ENCODE results near the gene ANXA6. TPM values are rescaled to one million over a fixed set of nuclear protein-coding genes. Genes with fewer than 3 reads are reported as not detected.

ANXA6 gene
- total RNA-seq, 1 experiment from 2014 or later: 51.9 TPM

DNA sequence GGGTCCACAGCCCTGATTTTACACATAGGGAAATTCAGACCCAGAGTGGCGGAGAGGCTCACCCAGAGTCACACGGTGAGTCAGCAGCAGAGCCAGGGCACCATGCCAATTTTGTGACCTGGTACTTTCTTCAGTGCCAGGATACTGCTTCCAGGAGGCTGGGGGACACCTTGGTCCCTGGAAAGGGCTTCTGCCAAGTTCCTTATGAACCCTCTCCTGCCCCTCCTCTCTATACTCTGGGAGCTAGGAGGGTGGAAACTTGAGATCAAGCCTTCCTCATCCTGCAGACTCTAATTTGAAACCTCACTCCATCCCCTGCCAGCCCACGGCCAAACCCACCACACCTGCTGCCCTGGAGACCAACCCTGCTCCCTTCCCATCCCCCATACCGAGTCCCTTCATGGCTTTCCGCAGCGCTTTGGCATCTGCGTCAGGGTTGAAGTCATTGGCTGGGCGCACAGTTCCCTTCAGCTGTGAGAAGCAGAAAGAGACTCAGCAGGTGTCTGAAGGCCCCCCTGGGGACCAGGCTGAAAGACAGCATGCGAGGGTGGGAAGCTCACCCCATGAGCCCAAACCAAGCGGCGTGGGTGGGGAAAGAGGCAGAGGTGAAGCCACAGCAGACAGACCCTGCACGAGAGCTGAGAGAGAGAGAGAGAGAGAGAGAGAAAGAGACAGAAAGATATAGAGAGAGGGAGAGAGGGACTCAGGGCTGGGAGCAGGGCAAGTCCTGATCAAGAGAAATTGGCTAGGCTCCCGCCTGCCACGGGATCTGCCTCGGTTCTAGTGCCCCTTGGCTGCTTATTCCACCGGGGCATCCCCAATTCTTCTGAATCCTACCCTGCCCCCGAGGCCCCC is 33.5 kb downstream of the ANXA6 start:
- BruUV-seq (replicated peaks): no TSS peak
- Mint-ChIP-seq H3K9me3 (ENCODE audit: unreplicated experiment) (no peaks in the 10 kb centered on the region), H3K4me1 (ENCODE audit: low read depth, unreplicated experiment) (peaks cover 7% of the 10 kb centered on the region), H3K4me3 (ENCODE audit: unreplicated experiment) (no peak overlapping the region), H3K27ac (ENCODE audit: unreplicated experiment) (no peak overlapping the region), H3K36me3 (ENCODE audit: insufficient read depth, unreplicated experiment) (no peaks in the 10 kb centered on the region), H3K27me3 (ENCODE audit: insufficient read depth, unreplicated experiment) (no peaks in the 10 kb centered on the region)
- TF ChIP-seq, protein P1, sequence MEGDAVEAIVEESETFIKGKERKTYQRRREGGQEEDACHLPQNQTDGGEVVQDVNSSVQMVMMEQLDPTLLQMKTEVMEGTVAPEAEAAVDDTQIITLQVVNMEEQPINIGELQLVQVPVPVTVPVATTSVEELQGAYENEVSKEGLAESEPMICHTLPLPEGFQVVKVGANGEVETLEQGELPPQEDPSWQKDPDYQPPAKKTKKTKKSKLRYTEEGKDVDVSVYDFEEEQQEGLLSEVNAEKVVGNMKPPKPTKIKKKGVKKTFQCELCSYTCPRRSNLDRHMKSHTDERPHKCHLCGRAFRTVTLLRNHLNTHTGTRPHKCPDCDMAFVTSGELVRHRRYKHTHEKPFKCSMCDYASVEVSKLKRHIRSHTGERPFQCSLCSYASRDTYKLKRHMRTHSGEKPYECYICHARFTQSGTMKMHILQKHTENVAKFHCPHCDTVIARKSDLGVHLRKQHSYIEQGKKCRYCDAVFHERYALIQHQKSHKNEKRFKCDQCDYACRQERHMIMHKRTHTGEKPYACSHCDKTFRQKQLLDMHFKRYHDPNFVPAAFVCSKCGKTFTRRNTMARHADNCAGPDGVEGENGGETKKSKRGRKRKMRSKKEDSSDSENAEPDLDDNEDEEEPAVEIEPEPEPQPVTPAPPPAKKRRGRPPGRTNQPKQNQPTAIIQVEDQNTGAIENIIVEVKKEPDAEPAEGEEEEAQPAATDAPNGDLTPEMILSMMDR (IDR thresholded peaks at IDR 0.05; ENCODE audit: insufficient read depth in 1 of 2, low read depth in 1 of 2, low read length in 1 of 2, severe bottlenecking in 1 of 2, unreplicated experiment in 1 of 2): no peak
- no peaks in the 10 kb centered on the region for H3K36me3 ChIP-seq (ENCODE audit: control insufficient read depth, insufficient read depth, low read length)
- no peaks in the 10 kb centered on the region for H3K9me3 ChIP-seq
- H3K4me3 ChIP-seq (ENCODE audit: low read depth, low read length): no peak overlapping the region
- ChIA-PET POLR2A (no interaction called here), CTCF (no interaction called here)
- peaks cover 5% of the 10 kb centered on the region; the same call in 1 of the 2 replicates for H3K4me1 ChIP-seq
- H3K27me3 ChIP-seq (replicated peaks; ENCODE audit: control insufficient read depth, insufficient read depth, low read length): no peaks in the 10 kb centered on the region
- DNase-seq: no peak
- intact Hi-C loops (cut with micrococcal nuclease; ENCODE audit: unreplicated experiment): no loop called here

- H3K27me3 Mint-ChIP-seq (ENCODE audit: insufficient read depth, unreplicated experiment): no peaks in the 10 kb centered on the region
- H3K36me3 Mint-ChIP-seq (ENCODE audit: insufficient read depth, unreplicated experiment): no peaks in the 10 kb centered on the region
- Histone ChIP-seq H3K4me1 (peaks cover 5% of the 10 kb centered on the region; the same call in 1 of the 2 replicates), H3K4me3 (ENCODE audit: low read depth, low read length) (no peak overlapping the region), H3K36me3 (ENCODE audit: control insufficient read depth, insufficient read depth, low read length) (no peaks in the 10 kb centered on the region), H3K27me3 (replicated peaks; ENCODE audit: control insufficient read depth, insufficient read depth, low read length) (no peaks in the 10 kb centered on the region), H3K9me3 (no peaks in the 10 kb centered on the region)
- intact Hi-C loops (cut with micrococcal nuclease; ENCODE audit: unreplicated experiment): no loop called here
- no TSS peak for BruUV-seq (replicated peaks)
- no peak overlapping the region for H3K27ac Mint-ChIP-seq (ENCODE audit: unreplicated experiment)
- TF ChIP-seq, protein P1 (IDR thresholded peaks at IDR 0.05; ENCODE audit: insufficient read depth in 1 of 2, low read depth in 1 of 2, low read length in 1 of 2, severe bottlenecking in 1 of 2, unreplicated experiment in 1 of 2): no peak
- ChIA-PET POLR2A (no interaction called here), CTCF (no interaction called here)
- no peak for DNase-seq
- H3K4me1 Mint-ChIP-seq (ENCODE audit: low read depth, unreplicated experiment): peaks cover 7% of the 10 kb centered on the region
- H3K4me3 Mint-ChIP-seq (ENCODE audit: unreplicated experiment): no peak overlapping the region
- no peaks in the 10 kb centered on the region for H3K9me3 Mint-ChIP-seq (ENCODE audit: unreplicated experiment)
Observed at GRCh38 chr5:151122828-151123227, 34.8 kb downstream of the ANXA6 start.

- Mint-ChIP-seq H3K9me3 (ENCODE audit: unreplicated experiment) (no peaks in the 10 kb centered on the region), H3K4me3 (ENCODE audit: unreplicated experiment) (no peak overlapping the region), H3K4me1 (ENCODE audit: low read depth, unreplicated experiment) (peaks cover 7% of the 10 kb centered on the region), H3K27me3 (ENCODE audit: insufficient read depth, unreplicated experiment) (no peaks in the 10 kb centered on the region), H3K36me3 (ENCODE audit: insufficient read depth, unreplicated experiment) (no peaks in the 10 kb centered on the region), H3K27ac (ENCODE audit: unreplicated experiment) (no peak overlapping the region)
- H3K4me3 ChIP-seq (ENCODE audit: low read depth, low read length): no peak overlapping the region
- no TSS peak for BruUV-seq (replicated peaks)
- CTCF ChIA-PET: no interaction called here
- H3K4me1 ChIP-seq: peaks cover 4% of the 10 kb centered on the region; the same call in 1 of the 2 replicates
- no peaks in the 10 kb centered on the region for H3K27me3 ChIP-seq (replicated peaks; ENCODE audit: control insufficient read depth, insufficient read depth, low read length)
- POLR2A ChIA-PET: no interaction called here
- intact Hi-C loops (cut with micrococcal nuclease; ENCODE audit: unreplicated experiment): no loop called here
- TF ChIP-seq, protein P1 (IDR thresholded peaks at IDR 0.05; ENCODE audit: insufficient read depth in 1 of 2, low read depth in 1 of 2, low read length in 1 of 2, severe bottlenecking in 1 of 2, unreplicated experiment in 1 of 2): no peak
- DNase-seq: no peak
- H3K9me3 ChIP-seq: no peaks in the 10 kb centered on the region
- no peaks in the 10 kb centered on the region for H3K36me3 ChIP-seq (ENCODE audit: control insufficient read depth, insufficient read depth, low read length)
Observed at GRCh38 chr5:151121665-151122064, 35.9 kb downstream of the ANXA6 start.
